Mucosa of stomach (tissue), 1 donor: ENCODE measurements around the gene SASH1.

Experiments
- H3K27me3 ChIP-seq: one replicate; pipeline ENCODE4 v1.7.0; 2013; ENCODE audit warnings: mild to moderate bottlenecking, low read length; ENCODE audit not compliant: control insufficient read depth, insufficient read depth
- H3K36me3 ChIP-seq: one replicate; pipeline ENCODE4 v1.7.0; 2013; ENCODE audit warnings: low read length; ENCODE audit not compliant: control insufficient read depth, insufficient read depth
- H3K4me1 ChIP-seq: one replicate; pipeline ENCODE4 v1.7.0; 2013; ENCODE audit warnings: mild to moderate bottlenecking, low read length; ENCODE audit not compliant: control insufficient read depth, insufficient read depth
- H3K4me3 ChIP-seq: one replicate; pipeline ENCODE4 v1.7.0; 2013; ENCODE audit warnings: low read length
- H3K9ac ChIP-seq: one replicate; pipeline ENCODE4 v1.7.0; 2013; ENCODE audit warnings: mild to moderate bottlenecking, low read length, moderate library complexity
- H3K9me3 ChIP-seq: one replicate; pipeline ENCODE4 v1.7.0; 2013; ENCODE audit warnings: mild to moderate bottlenecking, low read length, moderate library complexity; ENCODE audit not compliant: control insufficient read depth
- donor health status: Pancreatic carcinoma.

Gene SASH1

DNA sequence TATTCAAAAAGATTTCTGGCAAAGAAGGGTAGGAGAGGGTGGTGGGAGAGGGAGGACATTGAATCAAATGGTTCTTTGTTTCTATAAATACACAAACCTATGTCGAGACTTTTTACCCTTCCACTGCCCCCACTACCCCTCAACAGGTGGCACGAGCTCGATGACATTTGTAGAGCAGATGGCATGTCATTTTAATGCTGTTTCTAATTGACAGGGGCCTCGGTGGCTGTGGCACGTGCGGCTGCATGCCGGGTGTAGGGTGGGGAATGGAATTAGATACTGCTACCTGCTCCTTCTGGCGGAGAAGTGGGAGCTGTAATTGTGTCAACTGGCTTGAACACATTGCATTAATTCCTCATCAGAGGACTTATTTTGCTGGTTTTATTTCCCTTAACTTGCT is 29.1 kb upstream of the SASH1 start:
- Histone ChIP-seq H3K4me1 (peaks cover 9% of the 10 kb centered on the region), H3K9ac (no peak overlapping the region), H3K27me3 (no peaks in the 10 kb centered on the region), H3K9me3 (no peaks in the 10 kb centered on the region), H3K36me3 (no peaks in the 10 kb centered on the region), H3K4me3 (no peak overlapping the region)

DNA sequence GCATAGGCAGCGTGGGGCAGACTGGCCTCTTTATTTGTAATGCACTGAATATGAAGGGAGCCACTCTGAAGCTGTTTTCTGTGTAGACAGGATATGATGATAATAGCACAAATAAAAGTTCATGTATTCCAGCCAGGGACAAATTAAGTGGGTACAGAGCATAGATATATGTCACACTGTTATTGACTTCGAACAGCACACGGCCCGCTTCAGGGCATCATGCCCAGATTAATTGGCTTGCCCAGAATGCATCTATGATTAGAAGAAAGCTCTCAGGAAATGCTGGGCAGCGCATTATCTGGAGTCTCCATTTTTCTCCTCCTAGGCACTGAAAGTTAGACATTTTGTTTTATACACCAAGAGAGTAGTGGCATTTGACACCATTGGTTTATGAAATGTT is 26.3 kb upstream of the SASH1 start:
- Histone ChIP-seq H3K36me3 (no peaks in the 10 kb centered on the region), H3K9ac (no peak overlapping the region), H3K4me3 (no peak overlapping the region), H3K27me3 (no peaks in the 10 kb centered on the region), H3K9me3 (no peaks in the 10 kb centered on the region), H3K4me1 (no peaks in the 10 kb centered on the region)

DNA sequence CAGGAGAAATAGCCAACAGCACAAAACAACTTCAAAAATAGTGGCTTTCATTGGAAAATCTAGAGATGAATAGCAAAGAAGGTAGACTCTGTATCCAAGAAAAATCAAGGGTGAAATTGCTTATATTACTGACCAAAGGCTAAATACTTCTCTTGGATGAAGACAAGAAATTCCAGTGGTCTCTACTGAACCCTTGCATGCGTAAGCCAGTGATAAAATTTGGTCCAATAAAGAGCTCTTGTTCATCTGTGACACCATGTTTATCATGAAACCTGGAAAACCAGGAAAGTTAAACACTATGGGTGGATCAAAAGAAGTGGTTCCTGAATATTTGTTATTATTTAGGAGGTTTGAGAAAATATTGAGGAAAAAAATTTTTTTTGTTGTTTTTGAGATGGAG is 25.6 kb upstream of the SASH1 start:
- Histone ChIP-seq H3K27me3 (no peaks in the 10 kb centered on the region), H3K9ac (no peak overlapping the region), H3K4me1 (no peaks in the 10 kb centered on the region), H3K36me3 (no peaks in the 10 kb centered on the region), H3K4me3 (no peak overlapping the region), H3K9me3 (no peaks in the 10 kb centered on the region)

DNA sequence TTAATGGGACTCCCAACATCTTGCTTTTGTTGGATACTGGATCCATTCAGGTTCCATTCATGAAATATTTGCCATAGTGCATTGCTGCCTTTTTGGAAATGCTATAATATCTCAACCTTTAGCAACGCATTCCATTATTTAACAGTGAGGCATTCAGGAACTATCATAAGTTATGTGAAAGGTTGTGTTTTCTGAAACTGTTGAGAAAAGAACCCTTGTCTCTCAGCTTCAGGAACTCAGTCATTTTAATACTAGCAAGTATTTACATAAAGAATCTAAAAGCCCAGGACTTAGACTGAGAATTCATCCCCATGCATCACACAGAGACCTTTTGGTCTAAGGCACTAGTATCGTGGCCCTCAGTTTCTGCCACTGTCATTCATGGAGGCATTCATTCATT is 24.9 kb upstream of the SASH1 start:
- no peak overlapping the region for H3K9ac ChIP-seq
- no peaks in the 10 kb centered on the region for H3K36me3 ChIP-seq
- no peaks in the 10 kb centered on the region for H3K9me3 ChIP-seq
- no peak overlapping the region for H3K4me3 ChIP-seq
- H3K4me1 ChIP-seq = no peaks in the 10 kb centered on the region
- no peaks in the 10 kb centered on the region for H3K27me3 ChIP-seq

DNA sequence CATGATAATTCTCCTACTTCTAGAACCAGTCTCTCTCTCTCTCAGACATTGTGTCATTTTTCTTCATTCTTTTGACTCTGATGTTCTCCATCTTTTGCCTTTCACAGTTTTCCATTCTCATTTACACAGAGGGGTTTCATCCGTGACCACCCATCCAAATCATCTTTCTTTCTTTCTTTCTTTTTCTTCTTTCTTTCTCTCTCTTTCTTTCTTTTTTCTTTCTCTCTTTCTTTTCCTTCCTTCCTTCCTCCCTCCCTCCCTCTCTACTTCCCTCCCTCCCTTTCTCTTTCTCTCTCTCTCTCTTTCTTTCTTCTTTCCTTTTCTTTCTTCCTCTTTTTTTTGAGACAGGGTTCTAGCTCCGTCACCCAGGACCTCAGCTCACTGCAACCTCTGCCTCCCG is 19.9 kb upstream of the SASH1 start:
- no peaks in the 10 kb centered on the region for H3K9me3 ChIP-seq
- no peaks in the 10 kb centered on the region for H3K27me3 ChIP-seq
- no peak overlapping the region for H3K9ac ChIP-seq
- H3K4me3 ChIP-seq = no peak overlapping the region
- no peaks in the 10 kb centered on the region for H3K36me3 ChIP-seq
- H3K4me1 ChIP-seq = peaks cover 5% of the 10 kb centered on the region

DNA sequence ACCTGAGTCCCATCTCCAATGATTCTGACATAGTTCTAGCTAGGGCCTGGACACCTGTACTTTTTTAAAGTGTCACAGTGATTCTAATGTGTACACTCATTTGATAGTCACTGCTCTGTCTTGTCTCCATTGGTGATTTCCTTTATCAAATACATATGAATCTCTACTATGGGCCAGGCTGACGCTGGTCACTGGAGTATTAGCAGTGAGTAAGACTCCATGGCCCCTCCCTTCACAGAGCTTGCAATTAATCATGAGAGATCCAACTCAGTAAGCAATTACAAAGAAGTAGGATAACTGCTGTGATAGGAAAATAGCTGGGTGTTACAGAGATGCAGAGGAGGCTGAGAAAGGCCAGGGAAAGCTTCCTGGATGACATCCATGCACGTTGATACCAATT is 19.3 kb upstream of the SASH1 start:
- no peaks in the 10 kb centered on the region for H3K36me3 ChIP-seq
- H3K9me3 ChIP-seq = no peaks in the 10 kb centered on the region
- no peaks in the 10 kb centered on the region for H3K27me3 ChIP-seq
- H3K4me1 ChIP-seq = peaks cover 5% of the 10 kb centered on the region
- H3K4me3 ChIP-seq = no peak overlapping the region
- H3K9ac ChIP-seq = no peak overlapping the region

DNA sequence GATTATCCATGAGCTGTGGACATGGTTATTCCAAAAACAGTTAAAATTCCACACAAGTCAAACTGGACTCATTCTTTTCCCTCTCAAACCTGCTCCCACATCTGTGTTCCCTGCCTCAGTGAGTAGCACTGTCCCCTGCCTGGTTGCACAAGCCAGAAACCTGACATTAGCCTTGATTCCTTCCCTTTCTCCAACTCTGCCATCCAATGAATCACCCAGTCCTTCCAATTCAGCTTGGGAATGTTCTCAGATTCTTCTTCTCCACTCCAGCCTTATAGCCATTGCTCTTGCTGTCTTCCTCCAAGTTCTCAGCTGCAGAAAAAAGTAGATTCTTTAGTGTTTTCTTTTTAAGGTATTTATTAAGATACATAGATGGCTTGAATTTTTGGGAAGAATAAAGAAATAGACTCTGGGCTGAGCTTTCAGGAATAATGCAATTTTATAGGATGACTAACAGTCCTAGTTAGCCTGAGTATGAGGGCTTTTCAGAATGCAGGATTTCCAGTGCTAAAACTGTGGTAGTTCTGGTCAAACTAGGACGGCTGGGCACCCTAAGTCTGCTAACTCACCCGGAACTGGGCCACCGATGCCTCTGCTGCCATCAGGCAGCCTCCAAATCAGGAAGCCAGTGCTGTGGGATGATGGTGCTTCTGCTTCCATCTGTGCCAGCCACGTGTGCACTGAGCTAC is 18.2 kb upstream of the SASH1 start:
- Histone ChIP-seq H3K36me3 (no peaks in the 10 kb centered on the region), H3K9me3 (no peaks in the 10 kb centered on the region), H3K4me1 (peaks cover 5% of the 10 kb centered on the region), H3K4me3 (no peak overlapping the region), H3K9ac (no peak overlapping the region), H3K27me3 (no peaks in the 10 kb centered on the region)

DNA sequence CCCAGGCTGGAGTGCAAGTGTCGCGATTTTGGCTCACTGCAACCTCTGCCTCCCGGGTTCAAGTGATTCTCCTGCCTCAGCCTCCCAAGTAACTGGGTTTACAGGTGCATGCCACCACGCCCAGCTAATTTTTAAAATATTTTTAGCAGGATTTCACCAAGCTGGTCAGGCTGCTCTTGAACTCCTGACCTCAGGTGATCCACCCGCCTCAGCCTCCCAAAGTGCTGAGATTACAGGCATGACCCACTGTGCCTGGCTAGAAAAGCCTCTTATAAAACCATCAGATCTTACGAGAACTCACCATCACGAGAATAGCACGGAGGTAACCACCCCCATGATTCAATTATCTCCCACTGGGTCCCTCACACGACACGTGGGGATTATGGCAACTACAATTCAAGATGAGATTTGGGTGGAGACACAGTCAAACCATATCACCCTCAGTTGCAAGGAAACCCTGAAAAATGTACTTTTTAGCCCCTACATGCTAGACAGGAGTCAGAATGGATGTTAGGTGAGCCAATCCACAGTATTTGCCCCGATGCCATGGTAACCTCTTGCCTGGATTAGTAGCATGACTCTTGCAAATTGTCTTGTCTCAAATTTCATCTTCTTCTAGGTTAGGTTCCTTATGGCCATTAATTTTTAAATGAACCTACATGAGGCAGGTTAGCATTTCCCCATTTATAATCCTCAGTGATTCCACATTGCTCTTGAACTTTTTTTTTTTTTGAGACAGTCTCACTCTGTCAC is 17.1 kb upstream of the SASH1 start:
- no peaks in the 10 kb centered on the region for H3K36me3 ChIP-seq
- no peak overlapping the region for H3K4me3 ChIP-seq
- H3K9ac ChIP-seq = no peak overlapping the region
- H3K9me3 ChIP-seq = no peaks in the 10 kb centered on the region
- H3K27me3 ChIP-seq = no peaks in the 10 kb centered on the region
- peaks cover 5% of the 10 kb centered on the region for H3K4me1 ChIP-seq

DNA sequence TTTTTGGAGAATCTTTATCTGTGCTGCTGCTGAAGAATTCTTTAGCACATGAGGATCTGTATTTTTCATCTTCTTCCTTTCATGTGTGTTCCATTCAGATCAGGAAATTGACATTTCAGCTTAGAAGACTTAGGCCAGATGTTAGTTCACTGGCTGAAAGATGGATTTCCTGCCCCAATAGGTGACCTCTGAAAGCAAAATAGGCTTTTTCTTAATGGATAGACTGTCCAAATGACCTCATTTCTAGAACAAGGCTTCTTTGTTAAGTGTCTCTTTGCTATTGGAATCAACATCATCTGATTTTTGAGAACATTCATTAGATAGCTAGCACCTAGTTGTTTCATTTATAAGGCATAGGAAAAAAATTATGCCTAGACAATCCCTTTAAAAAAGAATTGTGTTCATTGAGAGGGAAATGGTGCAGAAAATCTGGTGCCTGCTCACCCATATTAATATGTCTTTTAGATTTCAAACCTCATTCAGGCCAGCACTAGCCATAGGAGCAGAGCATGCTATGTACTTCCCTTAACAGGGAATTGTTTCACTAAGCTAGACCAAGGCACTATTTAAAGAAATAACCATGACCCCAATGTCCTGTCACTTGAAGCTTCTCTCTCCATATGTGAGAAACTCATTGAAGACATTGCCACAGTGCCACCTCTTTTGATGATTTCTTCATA is 13.6 kb upstream of the SASH1 start:
- Histone ChIP-seq H3K36me3 (no peaks in the 10 kb centered on the region), H3K9ac (no peak overlapping the region), H3K4me1 (no peaks in the 10 kb centered on the region), H3K27me3 (no peaks in the 10 kb centered on the region), H3K4me3 (no peak overlapping the region), H3K9me3 (no peaks in the 10 kb centered on the region)

DNA sequence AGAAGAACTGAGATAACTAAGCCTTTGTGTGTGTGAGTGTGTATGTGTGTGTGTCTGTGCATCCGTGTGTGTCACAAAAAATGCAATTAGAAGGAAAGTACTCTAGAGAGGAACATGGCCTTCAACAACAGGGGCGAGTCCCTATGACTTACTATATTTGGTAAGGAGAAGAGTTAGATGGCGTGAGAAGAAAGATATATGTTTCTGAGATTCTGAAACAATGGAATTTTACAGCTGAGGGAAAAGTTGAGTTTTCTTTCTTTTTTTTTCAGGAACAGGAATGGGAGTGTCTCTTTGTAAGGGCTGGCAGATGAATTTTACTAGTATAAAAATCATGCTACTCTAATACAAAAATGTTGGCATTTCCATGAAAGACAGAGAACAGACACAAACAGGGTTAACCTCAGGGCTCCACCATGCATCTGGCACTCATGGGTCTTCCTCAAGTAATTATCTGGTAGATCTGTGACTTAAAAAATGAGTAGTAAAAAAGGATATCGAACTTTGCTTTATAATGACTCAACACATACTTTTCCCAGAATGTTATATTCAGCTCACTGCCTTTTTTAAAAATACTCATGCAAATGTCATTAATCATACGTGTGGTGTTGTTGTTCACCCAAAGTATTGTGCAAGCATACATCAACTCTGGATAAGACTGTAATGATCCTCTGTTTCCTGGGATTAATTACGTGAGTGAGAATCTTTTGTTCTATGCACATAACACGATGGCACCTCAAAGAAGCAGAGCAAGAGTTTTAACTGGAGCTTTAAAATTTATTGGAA is 12.8 kb upstream of the SASH1 start:
- Histone ChIP-seq H3K4me1 (no peaks in the 10 kb centered on the region), H3K9ac (no peak overlapping the region), H3K36me3 (no peaks in the 10 kb centered on the region), H3K9me3 (no peaks in the 10 kb centered on the region), H3K27me3 (no peaks in the 10 kb centered on the region), H3K4me3 (no peak overlapping the region)

DNA sequence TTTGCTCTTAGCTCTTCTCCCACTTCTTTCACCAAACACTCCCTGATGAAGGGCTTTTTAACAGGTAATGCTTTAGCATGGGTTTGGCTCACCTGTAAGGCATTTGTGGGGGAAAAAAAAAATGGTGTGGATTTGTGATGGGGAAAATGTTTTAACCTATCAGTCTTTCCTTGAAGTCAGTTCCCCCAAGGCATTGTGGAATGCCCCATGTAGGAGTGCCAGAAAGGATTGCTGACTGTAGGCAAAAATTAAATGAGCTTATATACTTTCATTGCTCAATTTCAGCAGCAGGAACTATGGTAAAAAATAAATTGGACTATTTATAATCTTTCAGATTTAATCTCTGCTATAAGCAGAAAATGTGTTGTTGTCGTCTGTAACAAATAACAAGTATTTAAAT is 10.6 kb upstream of the SASH1 start:
- Histone ChIP-seq H3K4me1 (no peaks in the 10 kb centered on the region), H3K9me3 (no peaks in the 10 kb centered on the region), H3K36me3 (no peaks in the 10 kb centered on the region)

DNA sequence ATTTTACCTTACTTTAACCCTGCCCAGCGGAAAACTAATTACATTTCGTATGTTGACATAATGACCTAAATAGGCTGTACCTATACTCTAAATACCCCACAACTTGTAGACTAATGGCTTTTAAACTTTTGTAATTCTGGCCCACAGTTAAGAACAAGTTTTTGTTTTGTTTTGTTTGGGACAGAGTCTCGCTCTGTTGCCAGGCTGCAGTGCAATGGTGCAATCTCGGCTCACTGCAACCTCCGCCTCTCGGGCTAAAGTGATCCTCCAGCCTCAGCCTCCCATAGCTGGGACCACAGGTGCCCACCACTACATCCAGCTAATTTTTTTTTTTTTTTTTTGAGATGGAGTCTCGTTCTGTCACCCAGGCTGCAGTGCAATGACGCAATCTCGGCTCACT is 5.7 kb upstream of the SASH1 start:
- Histone ChIP-seq H3K9ac (no peak overlapping the region), H3K36me3 (no peaks in the 10 kb centered on the region), H3K27me3 (no peaks in the 10 kb centered on the region), H3K4me3 (no peak overlapping the region), H3K4me1 (no peaks in the 10 kb centered on the region), H3K9me3 (no peaks in the 10 kb centered on the region)

More for the DNA sequence above, 10.6 kb upstream of the SASH1 start:
- Histone ChIP-seq H3K4me3 (no peak overlapping the region), H3K27me3 (no peaks in the 10 kb centered on the region), H3K9ac (no peak overlapping the region)
